Lower leg skin (tissue), 4 donors: ENCODE results near the gene GLI1. TPM values are rescaled to one million over a fixed set of nuclear protein-coding genes. Genes with fewer than 3 reads are reported as not detected.

Experiments
- DNase-seq, 2 donors: peaks; one replicate each; pipeline ENCODE4 v3.0.0-alpha.2; 2019; ENCODE audit warnings: low spot score in 2 of 2
- H3K4me3 ChIP-seq: fragments of 200-600 bp; sonication (generic); 2 replicates; pipeline ENCODE4 v1.5.1; 2017; ENCODE audit warnings: mild to moderate bottlenecking, low read depth; ENCODE audit not compliant: poor library complexity, severe bottlenecking
- POLR2A ChIP-seq, 2 donors: fragments of 450-650 bp; IDR thresholded peaks; one replicate each; pipeline ENCODE4 v1.6.1; 2016 to 2017; ENCODE audit warnings: antibody characterized with exemption in 2 of 2, mild to moderate bottlenecking in 1 of 2, moderate library complexity in 1 of 2
- WGBS, 2 donors: methylation state at CpG; one replicate each; pipeline ENCODE4 v1.1.5; 2018; 5-methylcytosine and 5-hydroxymethylcytosine counted together
- intact Hi-C: fragments of 100-400 bp; cut with DNase I; formaldehyde crosslinking; loops from one replicate; pipeline ENCODE4 v1.15.0; 2023; ENCODE audit warnings: low total_unique reads
- microRNA counts, 2 donors: library from miRNA; unstranded; fragments of <30 nt; microRNA quantifications; one replicate each; lab custom pipeline; 2016
- microRNA-seq, 2 donors: library from miRNA; unstranded; fragments of <30 nt; microRNA quantifications; one replicate each; pipeline ENCODE4, GENCODE V29; 2016; ENCODE audit warnings: borderline replicate concordance in 2 of 2, borderline number of aligned reads in 1 of 2
- total RNA-seq, 4 donors: library from RNA; depleted of rRNA; stranded (reverse); fragments of >200 nt; gene quantifications; one replicate each; pipeline ENCODE4 v1.1.0, GENCODE V29; 2016
- TF ChIP-seq, protein P1 (sequence below), 3 donors: fragments of 450-650 bp; IDR thresholded peaks; one replicate each; pipeline ENCODE4 v1.5.1; 2016; ENCODE audit warnings: antibody characterized with exemption in 3 of 3, mild to moderate bottlenecking in 3 of 3, moderate library complexity in 2 of 3

GLI1 gene
- total RNA-seq, 4 donors from 2014 or later = 0.19 to 13.4 (median 1.9) TPM

DNA sequence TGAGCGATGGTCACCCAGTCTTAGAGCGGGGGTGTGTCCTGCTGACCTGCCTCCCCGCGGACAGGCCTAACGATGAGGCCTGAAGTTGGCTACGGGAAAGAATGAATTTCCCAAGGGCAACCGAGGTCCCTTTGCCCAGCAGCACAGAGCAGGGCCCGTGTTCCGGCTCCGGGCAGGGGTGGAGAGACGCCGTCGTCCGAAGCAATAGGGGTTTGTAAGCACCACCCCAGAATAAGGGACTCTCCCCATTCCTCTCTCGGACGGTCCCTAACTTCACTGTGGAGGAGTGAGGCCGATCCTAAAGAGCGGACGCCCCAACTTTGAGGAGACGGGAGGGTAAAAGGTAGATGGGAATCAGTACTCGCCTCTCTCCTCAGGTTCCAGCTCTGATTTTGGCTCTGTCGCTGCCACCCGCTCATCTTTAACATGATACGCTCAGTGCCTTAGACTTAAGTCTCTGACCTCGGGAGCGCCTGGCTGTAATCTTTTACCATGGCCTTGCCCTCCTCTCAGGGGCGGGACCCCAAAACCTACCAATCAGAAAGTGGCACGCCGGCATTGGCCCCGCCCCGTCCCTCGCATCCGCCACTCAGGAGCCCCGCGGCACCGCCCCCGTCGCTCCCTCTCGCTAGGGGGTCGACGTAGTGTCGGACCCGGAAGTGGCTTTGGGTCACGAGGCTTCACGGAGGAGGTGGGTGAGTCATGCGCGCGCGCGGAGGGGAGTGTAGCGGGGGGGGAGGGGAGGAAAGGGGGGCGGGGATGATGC lies 60.7 kb downstream of the GLI1 start, which contains the start of gene DDIT3:
DDIT3 (minus strand) TSS at position 462 of the 766 bp plus-strand sequence. CDS start 3,108 bp downstream, outside the sequence.
- intact Hi-C loops = no loop called here
- peak within 1 kb of the TSS; percentile 85 for H3K4me3 ChIP-seq
- 0% methylated on average over 35 to 41 of the region's 52 CpGs for WGBS, 2 donors
- TF ChIP-seq, protein P1, sequence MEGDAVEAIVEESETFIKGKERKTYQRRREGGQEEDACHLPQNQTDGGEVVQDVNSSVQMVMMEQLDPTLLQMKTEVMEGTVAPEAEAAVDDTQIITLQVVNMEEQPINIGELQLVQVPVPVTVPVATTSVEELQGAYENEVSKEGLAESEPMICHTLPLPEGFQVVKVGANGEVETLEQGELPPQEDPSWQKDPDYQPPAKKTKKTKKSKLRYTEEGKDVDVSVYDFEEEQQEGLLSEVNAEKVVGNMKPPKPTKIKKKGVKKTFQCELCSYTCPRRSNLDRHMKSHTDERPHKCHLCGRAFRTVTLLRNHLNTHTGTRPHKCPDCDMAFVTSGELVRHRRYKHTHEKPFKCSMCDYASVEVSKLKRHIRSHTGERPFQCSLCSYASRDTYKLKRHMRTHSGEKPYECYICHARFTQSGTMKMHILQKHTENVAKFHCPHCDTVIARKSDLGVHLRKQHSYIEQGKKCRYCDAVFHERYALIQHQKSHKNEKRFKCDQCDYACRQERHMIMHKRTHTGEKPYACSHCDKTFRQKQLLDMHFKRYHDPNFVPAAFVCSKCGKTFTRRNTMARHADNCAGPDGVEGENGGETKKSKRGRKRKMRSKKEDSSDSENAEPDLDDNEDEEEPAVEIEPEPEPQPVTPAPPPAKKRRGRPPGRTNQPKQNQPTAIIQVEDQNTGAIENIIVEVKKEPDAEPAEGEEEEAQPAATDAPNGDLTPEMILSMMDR (IDR thresholded peaks at IDR 0.05) = no peak
- peak in 1 of 2 donors; percentile 99 for TF ChIP-seq POLR2A (IDR thresholded peaks at IDR 0.05)
- peak; percentile 99 to 100 for DNase-seq

DNA sequence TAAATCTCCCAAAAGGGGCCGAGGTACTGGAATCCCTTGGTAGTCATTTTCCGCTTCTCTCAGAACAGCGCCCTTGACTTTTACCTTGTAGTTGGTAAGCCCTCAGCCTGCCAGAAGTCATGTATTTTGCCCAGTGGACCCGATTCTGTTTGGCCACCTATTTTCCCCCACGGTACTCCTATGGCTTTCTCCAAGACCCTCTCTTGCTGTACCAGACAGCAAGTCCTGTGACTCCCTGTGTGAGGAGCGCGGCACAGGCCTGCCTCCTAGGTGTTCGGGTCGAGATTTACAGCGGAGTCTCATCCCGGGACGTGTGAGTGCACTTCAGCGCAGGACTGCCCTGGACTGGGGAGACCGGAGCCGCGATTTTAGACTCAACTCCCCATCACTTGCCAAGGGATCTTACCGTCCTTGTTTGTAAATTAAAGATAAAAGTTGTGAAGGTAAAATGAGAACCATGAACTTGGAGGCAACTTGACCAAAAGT lies 62.0 kb downstream of the GLI1 start:
- H3K4me3 ChIP-seq = no peak overlapping the region
- intact Hi-C loops = no loop called here
- 38 to 41% methylated on average over 17 of the region's 17 CpGs for WGBS, 2 donors
- peak; percentile 51 to 88 for DNase-seq
- no peak for TF ChIP-seq POLR2A (IDR thresholded peaks at IDR 0.05)
- TF ChIP-seq, protein P1 (IDR thresholded peaks at IDR 0.05) = no peak

MicroRNA genes within 50 kb of the gene (microRNA counts, 767-probe panel; counts per million panel counts)
- 0 to 358 counts per million in 2 donors for microRNA hsa-miR-616-3p (lab: Ali Mortazavi, UCI)

Small RNA genes lying within 50 kb of the gene (microRNA-seq; reads per million reads assigned to microRNA genes)
- gene MIR616 = 0 reads per million in 2 donors
- gene MIR6758 = 0 reads per million in 2 donors

Other genes with a start within 250 kb of the GLI1 start
- 10 to 100 TPM; 18.4 to 21.3 (median 19.9) TPM for gene NXPH4, start 243.0 kb upstream of the GLI1 start, total RNA-seq
- 10 to 100 TPM; 62.4 to 71.8 (median 67.4) TPM for gene SHMT2, start 230.1 kb upstream of the GLI1 start, total RNA-seq
- gene STAC3, start 208.6 kb upstream of the GLI1 start, total RNA-seq = 1 to 10 TPM in 2 of 4 donors, under 1 TPM in 2; 0.71 to 3.8 (median 1.5) TPM
- gene R3HDM2, start 28.7 kb upstream of the GLI1 start, total RNA-seq = 10 to 100 TPM; 37.2 to 64.6 (median 54.3) TPM
- gene INHBC, start 25.0 kb upstream of the GLI1 start, total RNA-seq = not detected
- gene INHBE, start 4.5 kb upstream of the GLI1 start, total RNA-seq = not detected
- 1 to 10 TPM; 2.3 to 6.6 (median 3.1) TPM for gene ARHGAP9, start 20.1 kb downstream of the GLI1 start, total RNA-seq
- 100 to 1,000 TPM in 1 of 4 donors, 10 to 100 TPM in 3; 37.7 to 386 (median 51.4) TPM for gene MARS1, start 28.3 kb downstream of the GLI1 start, total RNA-seq
- 10 to 100 TPM; 27.6 to 58.2 (median 41.6) TPM for gene DDIT3, start 60.7 kb downstream of the GLI1 start, total RNA-seq
- gene MBD6, start 63.0 kb downstream of the GLI1 start, total RNA-seq = 10 to 100 TPM; 13.8 to 50.4 (median 26.5) TPM
- gene DCTN2, start 87.4 kb downstream of the GLI1 start, total RNA-seq = 100 to 1,000 TPM; 166 to 257 (median 181) TPM
- 1 to 10 TPM in 1 of 4 donors, under 1 TPM in 3; 0.08 to 1.2 (median 0.23) TPM for gene KIF5A, start 90.3 kb downstream of the GLI1 start, total RNA-seq
- gene PIP4K2C, start 131.4 kb downstream of the GLI1 start, total RNA-seq = 10 to 100 TPM; 29.1 to 48.9 (median 39.1) TPM
- 10 to 100 TPM in 2 of 4 donors, 1 to 10 TPM in 2; 6.1 to 17.4 (median 11.4) TPM for gene DTX3, start 145.0 kb downstream of the GLI1 start, total RNA-seq
- gene ARHGEF25, start 151.7 kb downstream of the GLI1 start, total RNA-seq = 10 to 100 TPM in 1 of 4 donors, 1 to 10 TPM in 3; 3.8 to 10.3 (median 6.9) TPM
- gene B4GALNT1, start 173.4 kb downstream of the GLI1 start, total RNA-seq = 1 to 10 TPM in 1 of 4 donors, under 1 TPM in 3; 0.19 to 1.7 (median 0.26) TPM
- 100 to 1,000 TPM; 195 to 265 (median 205) TPM for gene OS9, start 234.3 kb downstream of the GLI1 start, total RNA-seq